ENCODE measurements around the gene HAVCR2. TPM values are rescaled to one million over a fixed set of nuclear protein-coding genes. Genes with fewer than 3 reads are reported as not detected.
"Not testable (repeated sequence)": the region's sequence is repeated elsewhere in the genome, so short reads cannot be mapped to it uniquely, and the experiment has no call there.

HAVCR2 gene
- total RNA-seq, 1 donor from 2014 or later, result 14.9 TPM

GRCh38 chr5:157088342-157088990 is 20.4 kb downstream of the HAVCR2 start:
- no peak for DNase-seq (ENCODE audit: low spot score)

- DNase-seq (ENCODE audit: low spot score), result no peak
Measured at GRCh38 chr5:157086751-157087359, 22.0 kb downstream of the HAVCR2 start.

GRCh38 chr5:157085930-157086329 is 22.9 kb downstream of the HAVCR2 start:
- no peak for DNase-seq (ENCODE audit: low spot score)

GRCh38 chr5:157080286-157080685 is 28.6 kb downstream of the HAVCR2 start:
- no peak for DNase-seq (ENCODE audit: low spot score)

- DNase-seq (ENCODE audit: low spot score), result no peak
Measured at GRCh38 chr5:157076558-157076957, 32.3 kb downstream of the HAVCR2 start.

GRCh38 chr5:157072508-157072907 is 36.3 kb downstream of the HAVCR2 start:
- DNase-seq (ENCODE audit: low spot score), result no peak

- no peak for DNase-seq (ENCODE audit: low spot score)
Measured at GRCh38 chr5:157069949-157070348, 38.9 kb downstream of the HAVCR2 start.

GRCh38 chr5:157068785-157069184 is 40.1 kb downstream of the HAVCR2 start:
- DNase-seq (ENCODE audit: low spot score), result no peak

GRCh38 chr5:157068339-157068738 is 40.5 kb downstream of the HAVCR2 start:
- no peak for DNase-seq (ENCODE audit: low spot score)

GRCh38 chr5:157067005-157067404 is 41.8 kb downstream of the HAVCR2 start:
- no peak for DNase-seq (ENCODE audit: low spot score)

- no peak for DNase-seq (ENCODE audit: low spot score)
Measured at GRCh38 chr5:157066080-157066479, 42.8 kb downstream of the HAVCR2 start.

- DNase-seq (ENCODE audit: low spot score), result no peak
Measured at GRCh38 chr5:157063776-157064430, 44.9 kb downstream of the HAVCR2 start.

- DNase-seq (ENCODE audit: low spot score), result no peak
Measured at GRCh38 chr5:157059891-157060290, 49.0 kb downstream of the HAVCR2 start.

GRCh38 chr5:157059093-157059539 is 49.7 kb downstream of the HAVCR2 start, which contains the start of gene HAVCR1:
TSS of gene HAVCR1 (minus strand) at chr5:157059116. CDS start at chr5:157057943, 1,173 bp downstream.
- DNase-seq (ENCODE audit: low spot score), result no peak

- DNase-seq (ENCODE audit: low spot score), result no peak
Measured at GRCh38 chr5:157057459-157058370, 51.1 kb downstream of the HAVCR2 start.

GRCh38 chr5:157056848-157057247 is 52.0 kb downstream of the HAVCR2 start:
- not testable (repeated sequence) for DNase-seq (ENCODE audit: low spot score)

GRCh38 chr5:157051604-157052245 is 57.1 kb downstream of the HAVCR2 start:
- DNase-seq (ENCODE audit: low spot score), result no peak

- no peak for DNase-seq (ENCODE audit: low spot score)
Measured at GRCh38 chr5:157050050-157050449, 58.8 kb downstream of the HAVCR2 start.

- DNase-seq (ENCODE audit: low spot score), result no peak
Measured at GRCh38 chr5:157049605-157050004, 59.2 kb downstream of the HAVCR2 start.

GRCh38 chr5:157047898-157048297 is 60.9 kb downstream of the HAVCR2 start:
- no peak for DNase-seq (ENCODE audit: low spot score)

- DNase-seq (ENCODE audit: low spot score), result not testable (repeated sequence)
Measured at GRCh38 chr5:157047016-157047415, 61.8 kb downstream of the HAVCR2 start.
